Lung (tissue), 12 donors: ENCODE data around the gene SLC23A3. TPM values are rescaled to one million over a fixed set of nuclear protein-coding genes. Genes with fewer than 3 reads are reported as not detected.

Source experiments
- ATAC-seq: fragments of 200-7000 bp; cut with Tn5 transposase; one replicate; pipeline ENCODE4 v1.9.1; 2020; ENCODE audit warnings: moderate number of reproducible peaks; ENCODE audit not compliant: insufficient read depth, low FRiP score
- DNase-seq, 3 donors: peaks; one replicate each; pipeline ENCODE4 v3.0.0-alpha.2; 2013 to 2017
- H3K27ac ChIP-seq, 2 donors: one replicate each; pipeline ENCODE4 v1.5.1; 2013; ENCODE audit warnings: mild to moderate bottlenecking in 2 of 2, moderate library complexity in 2 of 2, control low read depth in 1 of 2, inconsistent platforms in 1 of 2, low read depth in 1 of 2, low read length in 1 of 2
- H3K27me3 ChIP-seq, 3 donors: one replicate each; pipeline ENCODE4 v1.5.1; 2013; ENCODE audit warnings: low read length in 2 of 3; ENCODE audit not compliant: control insufficient read depth in 3 of 3, insufficient read depth in 3 of 3
- H3K36me3 ChIP-seq, 4 donors: one replicate each; pipeline ENCODE4 v1.5.1; 2013; ENCODE audit warnings: low read length in 4 of 4, mild to moderate bottlenecking in 1 of 4, moderate library complexity in 1 of 4; ENCODE audit not compliant: control insufficient read depth in 4 of 4, insufficient read depth in 4 of 4
- H3K4me1 ChIP-seq, 5 donors: one replicate each; pipeline ENCODE4 v1.5.1; 2013; ENCODE audit warnings: low read length in 5 of 5, mild to moderate bottlenecking in 2 of 5, moderate library complexity in 1 of 5; ENCODE audit not compliant: control insufficient read depth in 5 of 5, insufficient read depth in 5 of 5
- H3K4me3 ChIP-seq: one replicate; pipeline ENCODE4 v1.5.1; 2013; ENCODE audit warnings: mild to moderate bottlenecking, control low read depth, moderate library complexity
- H3K9ac ChIP-seq, 2 donors: one replicate each; pipeline ENCODE4 v1.5.1; 2013; ENCODE audit warnings: low read length in 2 of 2, control low read depth in 1 of 2; ENCODE audit not compliant: insufficient read depth in 1 of 2
- H3K9me3 ChIP-seq, 4 donors: one replicate each; pipeline ENCODE4 v1.5.1; 2013; ENCODE audit warnings: low read length in 3 of 4, mild to moderate bottlenecking in 1 of 4, moderate library complexity in 1 of 4; ENCODE audit not compliant: control insufficient read depth in 4 of 4, insufficient read depth in 3 of 4
- CTCF ChIP-seq: IDR thresholded peaks from 2 replicates; pipeline ENCODE4 v1.5.1; 2012; ENCODE audit warnings: mild to moderate bottlenecking; ENCODE audit errors: control extremely low read depth, extremely low read depth
- WGBS, 2 donors: extraction: QIAGEN DNeasy Blood & Tissue Kit; methylation state at CpG; one replicate each; pipeline ENCODE4 v1.1.7; 2013; 5-methylcytosine and 5-hydroxymethylcytosine counted together
- polyA plus RNA-seq, 2 donors: library from polyadenylated mRNA; stranded (reverse); fragments of 200-250 nt; gene quantifications; one replicate each; pipeline ENCODE4 v1.2.1, GENCODE V29; 2013
- total RNA-seq, 2 donors: library from RNA; depleted of rRNA in 1 of 2; stranded (reverse); fragments of >200 nt in 1 of 2; gene quantifications; one replicate each; pipeline ENCODE4 v1.2.1, GENCODE V29; 2014 to 2021
- donor health status: control.
- donor health status: control.
- donor health status: Bipolar disorder and iron deficiency.
- donor health status: healthy.
- donor health status: DM: yes; HTN: yes; CAD: no.

SLC23A3 gene
- total and polyA plus RNA-seq, 4 donors = 0.80 to 2.5 (median 1.9) TPM

- H3K9me3 ChIP-seq = no peaks in the 10 kb centered on the region
- 92 to 97% methylated on average over 1 of the region's 1 CpG for WGBS, 2 donors
- DNase-seq = no peak
- H3K4me3 ChIP-seq = no peak overlapping the region
- no peak for TF ChIP-seq CTCF
- no peak overlapping the region for H3K27ac ChIP-seq
- H3K9ac ChIP-seq = no peak overlapping the region
- no peak for ATAC-seq
- H3K27me3 ChIP-seq = no peaks in the 10 kb centered on the region
- H3K4me1 ChIP-seq = peaks cover 0 to 20% (median 13%) of the 10 kb centered on the region in 5 donors
- peaks cover 0 to 2% (median 0%) of the 10 kb centered on the region in 4 donors for H3K36me3 ChIP-seq
Observed at GRCh38 chr2:219125886-219126270, 44.0 kb downstream of the SLC23A3 start.

DNA sequence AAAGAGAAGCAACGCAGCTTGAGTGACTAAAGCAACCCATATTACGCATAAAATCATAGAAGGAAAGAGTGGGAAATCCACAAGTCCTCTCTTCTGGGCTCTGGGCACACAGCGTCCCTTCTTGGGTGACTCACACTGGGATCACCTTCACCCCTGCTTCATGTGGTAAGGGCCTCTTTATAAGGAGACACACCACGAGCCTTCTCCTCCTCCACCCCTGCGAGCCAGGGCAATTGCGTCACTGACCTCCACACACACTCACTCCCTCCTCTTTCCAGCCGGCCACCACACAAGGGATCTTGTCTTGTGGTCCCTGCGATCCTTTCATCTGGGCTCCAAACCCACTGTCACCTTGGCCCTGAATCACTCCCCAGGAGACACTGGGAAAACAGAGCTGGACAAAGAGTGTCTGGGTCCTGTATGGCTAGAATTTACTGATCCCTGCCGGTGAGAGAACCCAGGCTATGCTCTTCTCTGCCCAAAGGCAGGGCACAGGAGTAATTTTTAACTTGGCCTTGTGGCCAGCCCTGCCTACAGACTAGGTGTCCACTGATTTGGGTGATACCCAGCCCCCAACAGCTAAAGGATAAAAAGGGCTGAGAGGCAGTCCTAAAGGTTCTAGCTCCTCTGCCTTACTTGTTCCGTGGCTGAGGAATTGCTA, 44.5 kb downstream of the SLC23A3 start:
- H3K9me3 ChIP-seq = no peaks in the 10 kb centered on the region
- DNase-seq (no peak), ATAC-seq (peak; percentile 70)
- WGBS, 2 donors = 56 to 69% methylated on average over 10 of the region's 10 CpGs
- peak overlapping the region in 1 of 2 donors; percentile 54 for H3K27ac ChIP-seq
- no peak for TF ChIP-seq CTCF
- H3K36me3 ChIP-seq = peaks cover 0 to 2% (median 0%) of the 10 kb centered on the region in 4 donors
- H3K4me3 ChIP-seq = no peak overlapping the region
- H3K4me1 ChIP-seq = peaks cover 0 to 20% (median 13%) of the 10 kb centered on the region in 5 donors
- H3K9ac ChIP-seq = no peak overlapping the region
- H3K27me3 ChIP-seq = no peaks in the 10 kb centered on the region

DNA sequence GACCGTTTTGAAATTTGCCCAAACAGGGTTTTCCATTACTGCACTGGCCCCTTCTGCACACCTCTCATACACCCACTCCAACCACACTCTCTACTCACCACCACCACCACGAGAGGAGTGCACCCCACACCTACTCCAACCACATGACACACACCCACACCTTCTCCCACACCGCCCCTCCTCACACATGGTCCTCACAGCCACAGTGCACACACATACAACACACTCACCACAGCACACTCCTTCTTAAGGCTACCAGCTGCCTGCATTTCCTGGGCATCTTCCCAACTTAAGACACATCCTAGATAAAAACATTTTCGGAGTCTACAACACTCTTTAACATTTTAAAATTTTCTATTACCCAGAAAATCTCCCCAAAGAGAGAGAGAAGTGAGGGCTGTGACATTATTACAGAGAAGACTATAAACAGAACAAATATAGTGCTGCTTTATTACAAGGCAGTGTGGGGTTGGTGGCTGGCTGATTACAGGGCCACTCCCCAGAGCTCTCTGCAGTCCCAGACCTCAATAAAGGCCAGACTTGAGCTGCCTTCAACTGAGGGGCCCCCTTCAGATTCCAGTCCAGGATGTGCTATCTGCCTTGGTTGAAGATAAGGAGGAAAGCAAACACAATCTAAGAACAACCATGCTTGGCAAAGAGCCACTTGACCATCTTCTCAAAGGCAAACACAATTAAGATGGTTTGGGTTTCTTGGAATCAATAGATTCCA, 45.3 kb downstream of the SLC23A3 start:
- TF ChIP-seq CTCF = no peak
- Histone ChIP-seq H3K27ac (peak overlapping the region in 1 of 2 donors; percentile 58), H3K4me1 (peaks cover 0 to 20% (median 13%) of the 10 kb centered on the region in 5 donors), H3K4me3 (no peak overlapping the region), H3K36me3 (peaks cover 0 to 2% (median 0%) of the 10 kb centered on the region in 4 donors), H3K27me3 (no peaks in the 10 kb centered on the region), H3K9ac (no peak overlapping the region), H3K9me3 (no peaks in the 10 kb centered on the region)
- 67 to 79% methylated on average over 4 of the region's 4 CpGs for WGBS, 2 donors
- DNase-seq (peak in 2 of 3 donors; percentile 34 to 63), ATAC-seq (no peak)
